Fibroblast of mammary gland (primary cell): ENCODE measurements around the gene FRAS1.
"Not testable (repeated sequence)": the region's sequence is repeated elsewhere in the genome, so short reads cannot be mapped to it uniquely, and the experiment has no call there.

ENCODE experiments used
- DNase-seq: peaks from one replicate; pipeline ENCODE4 v3.0.0-alpha.2; 2010; ENCODE audit warnings: low read depth
- H3K4me3 ChIP-seq: 2 replicates; pipeline ENCODE4 v1.5.1; 2011; ENCODE audit warnings: low read depth, mild to moderate bottlenecking, low read length, moderate library complexity; ENCODE audit not compliant: control insufficient read depth
- TF ChIP-seq, protein P1 (sequence below): conservative IDR thresholded peaks from 2 replicates; pipeline ENCODE4 v1.5.1; 2011; ENCODE audit warnings: low read depth, low read length, inconsistent platforms; ENCODE audit not compliant: control insufficient read depth, insufficient read depth

The FRAS1 gene

DNA sequence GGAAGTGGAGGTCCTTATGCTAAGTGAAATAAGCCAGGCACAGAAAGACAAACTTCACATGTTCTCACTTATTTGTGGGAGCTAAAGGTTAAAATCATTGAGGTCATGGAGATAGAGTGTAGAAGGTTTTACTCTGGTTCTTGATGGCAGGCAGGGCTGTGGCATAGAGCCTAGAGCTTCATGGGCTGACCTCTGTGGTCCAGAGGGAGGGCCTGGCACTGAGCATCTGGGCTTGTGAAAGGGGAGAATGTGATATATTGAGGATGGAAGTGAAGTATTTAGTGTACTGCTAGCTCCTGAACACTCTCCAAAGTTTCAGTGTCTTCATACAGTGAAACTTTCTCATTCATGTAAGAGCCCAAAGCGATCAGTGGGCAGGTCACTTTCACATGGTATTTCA, 423.2 kb downstream of the FRAS1 start:
- no peak overlapping the region for H3K4me3 ChIP-seq
- TF ChIP-seq, protein P1, sequence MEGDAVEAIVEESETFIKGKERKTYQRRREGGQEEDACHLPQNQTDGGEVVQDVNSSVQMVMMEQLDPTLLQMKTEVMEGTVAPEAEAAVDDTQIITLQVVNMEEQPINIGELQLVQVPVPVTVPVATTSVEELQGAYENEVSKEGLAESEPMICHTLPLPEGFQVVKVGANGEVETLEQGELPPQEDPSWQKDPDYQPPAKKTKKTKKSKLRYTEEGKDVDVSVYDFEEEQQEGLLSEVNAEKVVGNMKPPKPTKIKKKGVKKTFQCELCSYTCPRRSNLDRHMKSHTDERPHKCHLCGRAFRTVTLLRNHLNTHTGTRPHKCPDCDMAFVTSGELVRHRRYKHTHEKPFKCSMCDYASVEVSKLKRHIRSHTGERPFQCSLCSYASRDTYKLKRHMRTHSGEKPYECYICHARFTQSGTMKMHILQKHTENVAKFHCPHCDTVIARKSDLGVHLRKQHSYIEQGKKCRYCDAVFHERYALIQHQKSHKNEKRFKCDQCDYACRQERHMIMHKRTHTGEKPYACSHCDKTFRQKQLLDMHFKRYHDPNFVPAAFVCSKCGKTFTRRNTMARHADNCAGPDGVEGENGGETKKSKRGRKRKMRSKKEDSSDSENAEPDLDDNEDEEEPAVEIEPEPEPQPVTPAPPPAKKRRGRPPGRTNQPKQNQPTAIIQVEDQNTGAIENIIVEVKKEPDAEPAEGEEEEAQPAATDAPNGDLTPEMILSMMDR = no peak
- DNase-seq = peak; percentile 82

DNA sequence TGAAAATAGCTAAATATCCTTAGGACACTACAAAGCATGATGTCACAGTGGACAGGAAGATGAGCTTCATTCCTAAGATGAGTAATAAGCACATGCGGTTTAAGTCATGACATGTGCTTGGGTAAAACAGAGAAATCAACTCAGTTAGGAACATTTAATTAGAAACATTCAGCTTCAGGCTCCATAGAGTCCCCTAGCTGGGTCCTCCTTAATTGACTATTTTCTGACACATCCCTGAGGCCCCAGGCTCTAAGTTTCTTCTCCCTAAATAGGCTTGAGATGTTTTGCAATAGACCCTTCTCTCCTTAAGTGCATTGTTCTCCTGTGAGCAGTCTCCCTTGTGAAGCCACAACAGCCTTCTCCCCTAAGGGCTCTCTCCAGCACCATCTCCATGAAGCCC, 424.1 kb downstream of the FRAS1 start:
- TF ChIP-seq, protein P1 = no peak
- H3K4me3 ChIP-seq = no peak overlapping the region
- peak; percentile 99 for DNase-seq

DNA sequence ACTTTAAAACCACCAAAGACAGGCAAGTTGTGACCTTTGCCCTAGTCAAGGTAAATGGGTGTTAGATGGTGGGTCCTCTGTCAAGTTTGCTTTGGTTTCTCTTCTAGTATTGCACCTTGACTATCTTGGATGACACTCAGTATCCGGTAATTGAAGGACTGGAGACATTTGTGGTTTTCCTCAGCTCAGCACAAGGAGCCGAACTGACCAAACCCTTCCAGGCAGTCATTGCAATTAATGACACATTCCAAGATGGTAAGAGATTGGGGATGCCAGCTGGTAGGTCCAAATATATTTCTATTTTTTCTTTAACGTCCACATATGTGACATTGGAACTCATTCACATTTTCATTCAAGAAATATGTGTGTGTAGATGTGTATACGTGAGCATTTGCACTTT, 425.2 kb downstream of the FRAS1 start:
- TF ChIP-seq, protein P1 = no peak
- DNase-seq = no peak
- no peak overlapping the region for H3K4me3 ChIP-seq

DNA sequence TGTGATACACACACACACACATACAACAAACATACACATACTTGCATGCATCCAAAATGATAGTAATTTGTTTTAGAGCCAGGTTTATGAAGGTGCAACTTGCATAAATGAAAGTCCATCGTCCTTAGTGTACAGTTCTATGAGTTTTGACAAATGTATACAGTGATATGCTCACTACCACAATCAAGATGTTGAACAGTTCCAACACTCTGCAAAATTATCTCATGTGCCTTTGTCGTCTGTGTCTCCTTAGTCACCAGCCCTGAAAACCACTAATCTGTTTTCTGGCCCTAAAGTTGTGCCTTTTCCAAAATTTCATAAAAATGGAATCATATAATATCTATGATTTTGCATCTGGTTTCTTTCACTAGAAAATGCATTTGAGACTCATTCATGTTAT, 426.7 kb downstream of the FRAS1 start:
- TF ChIP-seq, protein P1 = no peak
- H3K4me3 ChIP-seq = no peak overlapping the region
- no peak for DNase-seq

DNA sequence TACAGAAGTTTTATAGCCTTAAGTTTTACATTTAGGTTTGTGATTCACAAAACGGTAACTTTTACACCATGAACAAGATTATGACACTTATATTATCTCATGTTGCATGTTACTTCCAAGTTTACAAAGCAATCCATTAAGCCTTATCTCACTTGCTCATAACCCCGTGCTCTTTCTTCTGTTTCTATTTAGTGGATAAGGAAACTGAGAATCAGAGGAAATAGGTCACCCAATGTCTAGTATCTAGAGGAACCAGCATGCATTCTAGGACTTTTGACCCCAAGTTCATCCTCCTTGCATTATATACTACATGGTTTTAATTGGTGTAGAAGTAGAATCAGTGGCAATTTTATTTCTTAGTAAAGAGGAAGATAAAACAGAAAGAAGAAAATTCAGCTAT, 427.5 kb downstream of the FRAS1 start:
- TF ChIP-seq, protein P1 = no peak
- no peak overlapping the region for H3K4me3 ChIP-seq
- no peak for DNase-seq

DNA sequence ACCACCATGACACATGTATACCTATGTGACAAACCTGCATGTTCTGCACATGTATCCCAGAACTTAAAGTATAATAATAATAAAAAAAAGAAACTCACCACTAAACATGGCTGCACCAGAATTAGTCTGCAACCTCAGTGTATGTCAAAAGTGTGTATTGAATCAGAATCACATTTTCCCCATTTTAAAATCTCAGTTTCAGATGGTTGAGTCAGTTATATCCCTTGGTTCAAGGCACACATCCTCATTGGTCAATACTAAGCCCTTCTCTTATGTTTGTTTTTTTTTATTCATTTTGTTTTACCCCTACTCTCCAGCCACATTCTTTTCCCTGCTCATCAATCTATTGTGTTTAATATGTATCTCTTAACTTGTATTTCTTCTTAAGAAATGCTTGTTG, 436.6 kb downstream of the FRAS1 start:
- TF ChIP-seq, protein P1 = no peak

DNA sequence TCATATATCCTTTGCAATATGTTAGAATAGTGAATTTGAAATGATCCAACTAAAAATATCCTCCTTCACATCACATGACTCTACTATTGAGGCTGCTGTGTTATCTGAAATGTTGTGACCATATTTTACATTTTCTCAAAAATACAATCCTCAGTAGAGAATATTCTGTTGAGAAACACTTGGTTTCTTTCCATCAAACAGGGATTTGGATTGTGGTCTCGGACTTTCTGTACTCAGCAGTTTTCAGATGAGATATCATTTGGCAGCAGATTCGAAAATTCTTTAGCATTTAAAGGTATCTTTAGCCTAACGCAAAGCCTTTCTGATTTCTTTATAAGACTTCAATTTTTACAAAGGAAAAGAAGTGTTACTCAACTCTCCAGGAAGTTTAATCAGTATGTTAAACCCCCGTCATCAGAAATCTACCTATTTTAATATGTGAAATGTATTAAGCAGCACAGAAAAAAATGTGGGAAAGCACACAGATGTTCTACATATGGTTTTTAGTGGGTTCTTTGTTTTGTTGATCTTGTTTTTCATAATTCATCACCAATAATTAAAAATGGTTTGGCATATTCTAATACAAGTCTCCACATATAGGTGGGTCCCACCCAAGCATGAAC, 439.0 kb downstream of the FRAS1 start:
- peak; percentile 49 for DNase-seq
- no peak overlapping the region for H3K4me3 ChIP-seq
- TF ChIP-seq, protein P1 = no peak

More for the DNA sequence above, 436.6 kb downstream of the FRAS1 start:
- no peak for DNase-seq
- no peak overlapping the region for H3K4me3 ChIP-seq

DNA sequence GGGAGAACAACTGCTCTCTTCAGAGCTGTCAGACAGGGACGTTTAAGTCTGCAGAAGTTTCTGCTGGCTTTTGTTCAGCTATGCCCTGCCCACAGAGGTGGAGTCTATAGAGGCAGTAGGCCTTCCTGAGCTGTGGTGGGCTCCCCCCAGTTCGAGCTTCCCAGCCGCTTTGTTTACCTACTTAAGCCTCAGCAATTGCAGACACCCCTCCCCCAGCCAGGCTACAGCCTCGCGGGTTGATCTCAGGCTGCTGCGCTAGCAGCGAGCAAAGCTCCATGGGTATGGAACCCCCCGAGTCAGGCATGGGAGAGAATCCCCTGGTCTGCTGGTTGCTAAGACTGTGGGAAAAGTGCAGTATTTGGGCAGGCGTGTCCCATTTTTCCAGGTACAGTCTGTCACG, 449.1 kb downstream of the FRAS1 start:
- DNase-seq = not testable (repeated sequence)

More for the DNA sequence above, 449.1 kb downstream of the FRAS1 start:
- not testable (repeated sequence) for H3K4me3 ChIP-seq
